ENCODE results near the gene TMEM183A. TPM values are rescaled to one million over a fixed set of nuclear protein-coding genes. Genes with fewer than 3 reads are reported as not detected.

Gene TMEM183A
- total RNA-seq, 1 experiment from 2014 or later, result 59.1 TPM

DNA sequence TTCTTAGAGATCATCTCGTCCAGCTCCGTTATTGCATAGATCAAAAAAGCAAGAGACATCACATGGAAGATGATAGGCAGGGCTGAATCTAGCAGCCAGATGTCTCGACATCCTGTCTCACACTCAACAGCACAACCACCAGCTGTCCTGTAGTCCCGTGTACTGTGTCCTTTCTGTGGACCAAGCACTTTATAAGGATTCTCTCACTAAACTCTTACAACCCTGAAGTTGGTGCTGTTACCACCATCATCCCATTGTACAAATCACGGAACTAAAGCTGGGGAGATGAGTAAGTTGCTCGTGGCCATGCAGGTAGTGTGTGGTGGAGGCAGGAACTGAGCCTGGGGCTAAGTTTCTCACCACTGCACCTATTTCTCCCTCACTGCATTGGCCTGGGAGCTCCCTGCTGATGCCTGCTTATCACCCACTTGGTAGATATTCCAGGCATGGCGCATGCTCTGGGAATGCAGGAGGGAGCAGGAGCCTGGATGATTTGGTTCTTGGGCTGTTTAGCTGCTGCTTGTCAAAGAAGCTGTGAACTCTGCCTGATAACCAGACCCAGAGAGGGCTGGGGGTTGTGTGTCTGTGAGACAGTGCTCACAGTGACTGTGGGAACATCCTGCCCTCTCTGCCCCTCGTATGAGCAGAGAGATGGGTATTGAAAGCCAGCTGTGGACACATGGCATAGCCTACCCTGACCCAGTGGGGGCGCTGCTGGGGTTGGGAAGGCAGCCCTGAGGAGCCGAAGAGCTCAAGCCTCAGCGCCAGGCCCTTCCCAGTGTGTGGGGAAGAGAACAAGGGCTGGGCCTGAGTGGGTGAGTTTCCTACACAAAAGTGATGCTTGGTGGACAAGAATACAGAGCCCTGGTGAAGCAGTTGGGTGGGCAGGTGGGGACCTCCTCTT lies 32.7 kb downstream of the TMEM183A start:
- BruUV-seq (replicated peaks), result no TSS peak
- Histone ChIP-seq H3K9me3 (ENCODE audit: control insufficient read depth, insufficient read depth, low read depth, low read length) (no peaks in the 10 kb centered on the region), H3K27me3 (ENCODE audit: control insufficient read depth, insufficient read depth, low read length) (no peaks in the 10 kb centered on the region), H3K4me1 (ENCODE audit: control insufficient read depth, insufficient read depth, low read length) (no peaks in the 10 kb centered on the region), H3K4me3 (ENCODE audit: low read depth in 2 of 2, low read length in 2 of 2) (no peak overlapping the region), H3K36me3 (ENCODE audit: control insufficient read depth, insufficient read depth, low read length) (no peaks in the 10 kb centered on the region), H3K27ac (ENCODE audit: low read length) (no peak overlapping the region)
- ATAC-seq (peak; percentile 47), DNase-seq (ENCODE audit: low read depth, low spot score) (no peak)
- ChIA-PET POLR2A (no interaction called here), CTCF (interaction anchor here (0.7 to 2.6 kb wide), 17 partner anchors 9 to 231 kb away, joined by 3 to 43 read pairs (median 4); partner anchors contain the start of genes ADORA1 and PPFIA4)
- TF ChIP-seq SIN3A (IDR thresholded peaks at IDR 0.05; ENCODE audit: borderline replicate concordance, insufficient read depth, low read depth, low read length) (no peak), POLR2AphosphoS5 (IDR thresholded peaks at IDR 0.05; ENCODE audit: low read depth, low read length) (no peak), TCF7L2 (IDR thresholded peaks at IDR 0.05; ENCODE audit: low read depth, low read length) (no peak), REST (IDR thresholded peaks at IDR 0.05; ENCODE audit: insufficient read depth in 1 of 2, low read depth in 2 of 2, low read length in 1 of 2) (no peak)
- TF ChIP-seq, protein P1, sequence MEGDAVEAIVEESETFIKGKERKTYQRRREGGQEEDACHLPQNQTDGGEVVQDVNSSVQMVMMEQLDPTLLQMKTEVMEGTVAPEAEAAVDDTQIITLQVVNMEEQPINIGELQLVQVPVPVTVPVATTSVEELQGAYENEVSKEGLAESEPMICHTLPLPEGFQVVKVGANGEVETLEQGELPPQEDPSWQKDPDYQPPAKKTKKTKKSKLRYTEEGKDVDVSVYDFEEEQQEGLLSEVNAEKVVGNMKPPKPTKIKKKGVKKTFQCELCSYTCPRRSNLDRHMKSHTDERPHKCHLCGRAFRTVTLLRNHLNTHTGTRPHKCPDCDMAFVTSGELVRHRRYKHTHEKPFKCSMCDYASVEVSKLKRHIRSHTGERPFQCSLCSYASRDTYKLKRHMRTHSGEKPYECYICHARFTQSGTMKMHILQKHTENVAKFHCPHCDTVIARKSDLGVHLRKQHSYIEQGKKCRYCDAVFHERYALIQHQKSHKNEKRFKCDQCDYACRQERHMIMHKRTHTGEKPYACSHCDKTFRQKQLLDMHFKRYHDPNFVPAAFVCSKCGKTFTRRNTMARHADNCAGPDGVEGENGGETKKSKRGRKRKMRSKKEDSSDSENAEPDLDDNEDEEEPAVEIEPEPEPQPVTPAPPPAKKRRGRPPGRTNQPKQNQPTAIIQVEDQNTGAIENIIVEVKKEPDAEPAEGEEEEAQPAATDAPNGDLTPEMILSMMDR (IDR thresholded peaks at IDR 0.05), result peak; percentile 66
- intact Hi-C loops (cut with micrococcal nuclease; ENCODE audit: unreplicated experiment), result loop anchor here (1.0 to 5.0 kb wide), 4 partner anchors 77 to 229 kb away; no protein-coding TSS in a partner anchor
- in situ Hi-C loops (cut with HindIII; ENCODE audit: low pct_unique_long_range_greater_than_20kb, low sequenced_read_pairs), result no loop called here

DNA sequence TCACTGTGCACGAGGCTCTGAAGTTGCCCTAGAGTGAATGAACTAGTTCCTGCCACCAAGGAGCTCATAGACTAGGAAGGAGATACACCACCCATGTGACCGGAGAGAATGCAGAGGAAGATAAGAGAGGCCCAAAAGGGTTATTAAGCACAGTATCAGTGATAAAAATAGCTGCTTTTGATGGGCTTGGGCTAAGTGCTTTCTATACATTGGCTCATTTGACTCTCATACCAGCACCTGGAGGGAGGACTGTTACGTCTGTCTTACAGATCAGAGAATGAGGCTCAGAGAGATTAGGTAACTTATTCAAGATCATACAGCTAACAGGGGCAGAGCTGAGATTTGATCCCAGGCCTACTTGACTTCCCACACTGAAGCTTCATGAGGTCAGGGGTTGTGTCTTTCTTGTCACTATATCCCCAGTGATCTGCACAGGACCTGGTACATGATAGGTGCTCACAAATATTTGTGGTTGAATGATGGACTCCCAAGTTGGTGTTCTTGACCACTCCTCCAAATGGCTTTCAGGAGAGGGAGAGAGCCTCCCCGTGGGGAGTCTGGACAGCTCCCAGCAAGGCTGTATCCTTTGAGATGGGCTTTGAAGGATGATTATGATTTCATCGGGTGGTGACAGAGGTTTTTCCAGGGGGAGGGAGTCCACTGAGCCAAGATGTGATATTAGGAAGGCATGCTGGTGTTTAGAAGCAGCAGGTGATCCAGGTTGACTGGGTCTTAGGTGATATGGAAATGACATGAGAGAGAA lies 33.5 kb downstream of the TMEM183A start:
- intact Hi-C loops (cut with micrococcal nuclease; ENCODE audit: unreplicated experiment), result no loop called here
- Histone ChIP-seq H3K4me1 (ENCODE audit: control insufficient read depth, insufficient read depth, low read length) (no peaks in the 10 kb centered on the region), H3K27me3 (ENCODE audit: control insufficient read depth, insufficient read depth, low read length) (no peaks in the 10 kb centered on the region), H3K36me3 (ENCODE audit: control insufficient read depth, insufficient read depth, low read length) (no peaks in the 10 kb centered on the region), H3K9me3 (ENCODE audit: control insufficient read depth, insufficient read depth, low read depth, low read length) (no peaks in the 10 kb centered on the region), H3K4me3 (ENCODE audit: low read depth in 2 of 2, low read length in 2 of 2) (no peak overlapping the region), H3K27ac (ENCODE audit: low read length) (no peak overlapping the region)
- DNase-seq (ENCODE audit: low read depth, low spot score) (no peak), ATAC-seq (no peak)
- in situ Hi-C loops (cut with HindIII; ENCODE audit: low pct_unique_long_range_greater_than_20kb, low sequenced_read_pairs), result no loop called here
- ChIA-PET CTCF (interaction anchor here (0.9 to 2.6 kb wide), 13 partner anchors 10 to 230 kb away, joined by 3 to 43 read pairs (median 4); partner anchors contain the start of gene ADORA1), POLR2A (no interaction called here)
- TF ChIP-seq POLR2AphosphoS5 (IDR thresholded peaks at IDR 0.05; ENCODE audit: low read depth, low read length), result no peak
- no TSS peak for BruUV-seq (replicated peaks)

Data from Panc1 (cell line).